Activated CD8-positive, alpha-beta memory T cell treated with anti-CD3 and anti-CD28 coated beads for 24 hours (primary cell): ENCODE results near the gene DMD.
"Not testable (repeated sequence)": the region's sequence is repeated elsewhere in the genome, so short reads cannot be mapped to it uniquely, and the experiment has no call there.

ENCODE experiments used
- DNase-seq: peaks from one replicate; pipeline ENCODE4 v3.0.0-alpha.2; 2020

The DMD gene

GRCh38 chrX:33149085-33149484 lies 62.3 kb downstream of the DMD start:
- no peak for DNase-seq

DNA sequence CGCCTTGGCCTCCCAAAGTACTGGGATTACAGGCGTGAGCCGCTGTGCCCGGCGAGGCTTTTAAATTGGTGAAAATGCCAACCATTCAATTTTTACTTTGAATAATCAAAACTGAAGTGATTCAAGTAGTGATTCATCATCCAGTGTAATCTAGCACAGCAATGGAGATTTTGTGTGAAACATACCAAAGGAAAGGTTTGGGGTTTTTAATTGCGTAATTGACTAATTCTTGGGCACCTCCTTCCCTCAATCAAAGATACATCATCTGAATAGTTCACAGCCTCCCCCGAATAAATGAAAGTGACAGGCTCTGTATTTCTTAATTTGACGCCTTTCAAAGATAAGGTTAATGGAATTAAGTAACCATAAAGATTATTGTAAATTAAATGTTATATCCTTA lies 69.0 kb downstream of the DMD start:
- DNase-seq, result no peak

- DNase-seq, result no peak
These were observed 72.6 kb downstream of the DMD start for GRCh38 chrX:33138677-33139249.

DNA sequence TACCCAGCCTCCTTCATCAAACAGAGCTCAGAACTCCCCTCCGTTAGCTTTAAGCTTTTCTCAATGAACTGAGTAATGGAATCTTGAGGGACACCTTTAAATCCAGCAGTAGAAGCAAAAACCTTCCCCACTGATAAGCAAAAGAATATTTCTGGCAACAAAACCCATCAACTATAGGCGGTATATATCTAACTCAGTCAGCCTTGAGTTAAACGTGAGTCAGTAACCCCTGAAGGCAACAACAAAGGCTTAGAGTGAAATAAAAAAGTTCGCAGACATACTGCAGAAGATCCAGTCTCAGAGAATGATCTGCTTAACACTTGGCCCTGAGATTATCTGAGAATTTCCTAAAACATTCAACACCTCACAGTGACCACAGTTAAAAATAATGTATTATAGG lies 77.2 kb downstream of the DMD start:
- DNase-seq, result no peak

- no peak for DNase-seq
These were observed 78.0 kb downstream of the DMD start for GRCh38 chrX:33133320-33133719.

DNA sequence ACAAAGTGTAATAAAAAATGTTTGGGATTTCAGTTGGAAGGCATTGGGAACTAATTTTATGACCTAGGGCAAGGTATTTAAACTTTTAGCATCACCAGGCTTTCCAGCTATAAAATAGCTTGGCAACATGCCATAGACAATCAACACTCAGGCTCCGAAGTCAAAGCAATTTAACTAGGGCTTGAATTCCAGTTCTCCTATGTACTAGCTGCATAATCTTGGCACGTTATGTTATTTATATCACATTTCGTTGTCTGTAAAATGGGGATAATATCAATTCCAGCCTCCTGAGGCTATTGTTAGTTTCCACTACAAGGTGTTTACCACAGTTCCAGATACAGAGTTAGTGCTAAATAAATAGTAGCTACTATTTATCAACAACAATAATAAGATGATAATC lies 78.8 kb downstream of the DMD start:
- DNase-seq, result no peak

DNA sequence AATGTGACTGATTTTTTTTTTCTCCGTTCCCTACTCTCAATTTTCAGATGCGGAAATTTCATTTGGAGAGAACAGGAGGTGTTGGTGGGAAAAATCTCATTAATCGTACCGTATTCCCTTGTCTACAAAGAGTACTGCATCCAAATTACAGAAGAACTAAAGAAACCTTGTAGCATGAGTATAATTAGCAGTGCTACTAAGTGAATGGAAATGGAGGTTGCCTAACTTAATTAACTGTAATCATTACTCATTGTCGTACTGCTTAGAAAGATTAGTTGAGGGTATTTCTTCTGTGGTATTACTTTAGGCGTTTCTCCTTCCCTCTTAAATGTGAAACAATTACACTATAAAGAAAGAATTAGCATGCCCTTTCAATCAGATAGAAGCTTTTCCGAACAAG lies 81.7 kb downstream of the DMD start:
- DNase-seq, result no peak

GRCh38 chrX:33128048-33128805 lies 83.1 kb downstream of the DMD start:
- no peak for DNase-seq

DNA sequence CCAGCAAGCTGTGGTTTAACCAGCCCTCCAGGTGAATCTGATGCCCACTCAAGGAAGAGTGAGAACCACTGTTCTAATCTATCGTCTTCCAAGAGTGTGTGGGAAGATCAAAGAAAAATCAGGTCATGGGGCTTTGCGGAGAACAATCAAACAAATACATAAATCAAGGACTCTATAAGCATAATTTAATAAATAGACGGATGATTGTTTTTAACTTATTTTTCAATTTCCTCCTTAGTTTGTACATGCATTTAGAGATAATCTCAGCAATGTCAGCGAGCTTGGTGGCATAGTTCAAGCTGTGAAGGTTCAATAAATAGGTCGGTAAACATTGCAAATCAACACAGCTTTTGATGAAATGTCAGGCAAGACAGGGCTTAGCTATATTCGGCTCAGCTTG lies 84.9 kb downstream of the DMD start:
- no peak for DNase-seq

DNA sequence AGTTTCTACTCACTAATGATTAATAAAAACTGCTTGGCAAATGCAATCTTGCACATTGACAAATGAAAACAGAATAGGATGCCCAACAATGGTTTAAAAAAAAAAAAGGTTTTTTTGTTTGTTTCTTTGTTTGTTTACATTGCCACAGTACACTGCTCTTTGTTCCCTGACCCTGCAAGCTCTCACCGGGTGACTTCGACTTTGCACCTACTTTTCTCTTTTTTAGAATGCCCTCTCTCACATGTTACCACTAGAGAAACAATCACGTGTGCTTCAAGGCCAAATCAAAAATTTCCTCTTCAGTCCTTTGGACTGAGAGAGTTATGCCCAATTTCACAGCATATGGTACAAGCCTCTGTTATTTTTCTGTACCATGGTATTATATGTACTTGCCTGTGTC lies 101.5 kb downstream of the DMD start:
- DNase-seq, result no peak

DNA sequence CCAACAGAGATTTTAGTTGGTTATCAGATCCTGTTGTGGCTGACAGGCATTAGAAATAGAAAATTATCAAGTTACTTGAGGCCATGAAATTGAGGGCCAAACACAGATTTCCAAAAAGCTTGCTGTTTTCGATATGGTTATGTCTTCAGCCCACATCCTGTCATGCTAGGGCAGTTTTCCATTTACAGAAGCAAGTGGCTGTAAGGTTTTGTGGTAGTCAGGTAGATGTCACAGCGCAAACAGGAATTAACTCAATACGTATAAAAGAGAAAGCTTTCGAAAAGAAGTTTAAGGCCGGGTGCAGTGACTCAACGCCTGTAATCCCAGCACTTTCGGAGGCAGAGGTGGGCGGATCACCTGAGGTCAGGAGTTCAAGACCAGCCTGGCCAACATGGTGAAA lies 104.6 kb downstream of the DMD start:
- no peak for DNase-seq

DNA sequence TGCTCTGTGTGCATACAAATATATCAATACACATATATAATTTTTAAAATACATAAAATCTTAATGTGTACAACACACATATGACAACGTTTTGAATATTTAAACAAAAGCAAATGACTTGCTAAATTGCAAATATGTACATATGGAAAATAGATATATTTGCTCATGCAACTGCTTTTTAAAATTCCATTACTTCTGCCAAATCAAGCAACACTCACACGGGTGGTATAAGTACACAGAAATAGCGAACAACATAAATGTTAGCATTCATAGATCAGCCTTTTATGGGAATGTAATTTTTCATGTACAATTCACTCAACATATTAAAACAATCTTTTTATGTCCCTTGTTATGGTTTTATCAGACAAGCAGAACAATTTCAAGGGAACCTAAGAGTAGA lies 116.3 kb downstream of the DMD start:
- DNase-seq, result no peak

- DNase-seq, result no peak
These were observed 123.9 kb downstream of the DMD start for GRCh38 chrX:33087411-33087810.

GRCh38 chrX:33086886-33087285 lies 124.5 kb downstream of the DMD start:
- DNase-seq, result no peak

DNA sequence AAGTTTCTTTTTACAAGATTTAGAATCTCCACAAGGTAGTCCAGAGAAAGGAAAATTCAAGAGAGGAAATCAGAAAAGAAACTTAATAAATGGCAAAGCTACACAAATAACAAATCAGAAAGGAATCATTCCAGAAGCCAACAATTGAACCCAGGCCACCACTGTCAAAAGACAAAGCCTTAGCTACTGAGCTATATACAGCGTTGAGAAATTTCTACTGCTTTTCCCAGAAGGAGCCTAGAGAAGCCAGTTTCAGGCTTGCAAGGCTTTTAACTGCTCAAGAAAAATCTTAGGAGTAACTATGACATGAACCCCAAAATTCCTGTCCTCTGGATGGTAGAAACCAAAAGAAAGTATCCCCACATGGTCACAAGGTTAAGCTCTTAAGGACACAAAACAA lies 129.0 kb downstream of the DMD start:
- DNase-seq, result no peak

GRCh38 chrX:33078273-33078672 lies 133.1 kb downstream of the DMD start:
- DNase-seq, result no peak

- DNase-seq, result not testable (repeated sequence)
These were observed 137.7 kb downstream of the DMD start for GRCh38 chrX:33073660-33074059.

- no peak for DNase-seq
These were observed 145.9 kb downstream of the DMD start for GRCh38 chrX:33065415-33065814.

DNA sequence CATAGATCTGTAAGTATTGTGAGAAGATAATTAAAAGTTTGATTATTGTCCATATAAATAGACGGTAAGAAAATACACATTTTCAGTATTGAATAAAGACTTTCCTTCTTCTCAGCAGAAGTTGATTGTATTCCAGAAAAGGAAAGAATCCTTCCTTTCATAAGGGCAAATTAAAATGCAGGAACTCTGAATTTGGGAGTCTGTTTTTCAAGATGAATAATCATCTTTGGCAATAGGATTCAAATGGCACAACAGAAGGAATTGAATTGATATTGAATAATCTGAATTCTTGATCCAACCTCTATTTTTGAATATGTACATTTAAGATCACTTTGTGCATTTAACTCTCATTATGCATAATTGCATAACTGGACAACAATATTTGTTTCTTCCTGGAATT lies 149.3 kb downstream of the DMD start:
- DNase-seq, result no peak

GRCh38 chrX:33053001-33053400 lies 158.3 kb downstream of the DMD start:
- DNase-seq, result no peak

DNA sequence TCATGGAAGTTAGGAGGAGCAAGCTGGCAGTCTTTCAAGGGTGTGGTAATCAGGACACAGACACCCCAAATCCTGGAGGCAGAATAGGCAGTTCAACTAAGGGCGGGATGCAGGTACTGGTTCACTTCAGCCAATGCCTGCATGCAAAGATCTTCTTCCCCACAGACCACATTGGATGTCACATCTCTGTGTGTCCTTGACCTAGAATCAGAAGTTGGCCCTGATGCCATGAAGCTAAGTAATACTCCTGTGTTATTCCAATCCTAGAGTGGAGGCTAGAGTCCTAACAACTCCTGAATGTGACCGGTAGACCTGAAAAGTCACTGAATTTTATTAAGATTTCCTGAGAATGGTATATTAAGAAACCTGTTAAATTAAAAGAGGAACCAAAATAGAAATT lies 165.5 kb downstream of the DMD start:
- no peak for DNase-seq

DNA sequence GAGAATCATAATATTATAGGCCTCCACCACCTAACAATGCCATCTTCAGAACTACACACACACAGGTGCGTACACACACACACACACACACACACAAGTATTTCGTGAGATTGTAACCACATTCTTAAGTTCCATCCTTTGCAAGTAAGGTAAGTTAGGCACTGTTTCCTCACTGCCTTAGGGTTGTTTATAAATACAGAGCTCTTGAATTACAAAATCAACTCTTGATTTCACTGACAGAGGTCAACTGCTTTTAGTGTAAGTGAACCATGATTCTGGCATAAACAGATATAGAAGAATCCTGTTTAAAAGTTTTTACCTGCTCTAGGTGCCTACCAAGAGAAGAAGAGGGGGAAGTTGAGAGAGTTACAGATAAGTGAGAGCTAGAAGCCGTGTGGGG lies 166.1 kb downstream of the DMD start:
- no peak for DNase-seq

- DNase-seq, result no peak
These were observed 170.2 kb downstream of the DMD start for GRCh38 chrX:33041141-33041540.

DNA sequence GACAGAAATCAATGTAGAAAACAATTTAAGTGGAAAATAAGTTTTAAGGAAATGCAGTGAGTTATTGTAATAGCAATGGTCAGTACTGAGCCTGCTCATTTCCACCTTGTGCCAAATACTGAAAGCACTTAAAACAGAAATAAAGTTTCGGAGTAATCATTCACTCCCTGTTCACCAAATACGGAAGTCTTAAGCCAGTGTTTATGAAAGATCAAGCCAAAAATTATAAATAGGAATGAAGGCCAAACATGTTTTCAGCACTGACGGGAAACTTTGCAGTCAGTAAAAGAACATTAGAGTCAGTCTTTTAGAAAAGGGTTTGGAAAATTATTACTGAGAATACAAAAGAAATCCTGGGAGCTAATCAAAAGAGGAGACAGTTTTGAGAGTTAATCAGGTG lies 178.6 kb downstream of the DMD start:
- DNase-seq, result no peak

- no peak for DNase-seq
These were observed 196.4 kb downstream of the DMD start for GRCh38 chrX:33014949-33015348.
